T-helper 1 cell (primary cell): ENCODE measurements around the gene LRCH1.

ENCODE experiments used
- DNase-seq, 5 donors: peaks; one replicate each; pipeline ENCODE4 v3.0.0-alpha.2; 2012 to 2020

LRCH1 gene

DNA sequence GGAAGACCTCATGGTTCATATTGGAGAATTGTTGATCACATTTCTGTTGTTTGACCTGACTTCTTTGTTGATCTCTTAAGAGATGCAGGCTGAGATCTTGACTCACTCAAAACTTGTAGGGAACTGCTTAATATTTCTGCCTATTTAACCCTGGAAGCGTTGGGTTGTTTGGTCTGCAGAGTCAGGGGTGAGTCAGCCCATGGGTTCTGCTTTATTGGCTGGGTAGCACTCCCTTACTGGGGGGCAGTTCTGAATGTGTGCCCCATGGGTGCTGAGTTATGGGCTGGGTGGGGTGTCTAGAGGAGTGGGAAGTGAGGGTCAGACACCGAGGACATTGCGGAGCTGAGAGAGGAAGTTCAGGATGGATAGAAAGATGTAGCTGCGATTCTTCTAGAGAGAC is 87.9 kb downstream of the LRCH1 start:
- DNase-seq: no peak

DNA sequence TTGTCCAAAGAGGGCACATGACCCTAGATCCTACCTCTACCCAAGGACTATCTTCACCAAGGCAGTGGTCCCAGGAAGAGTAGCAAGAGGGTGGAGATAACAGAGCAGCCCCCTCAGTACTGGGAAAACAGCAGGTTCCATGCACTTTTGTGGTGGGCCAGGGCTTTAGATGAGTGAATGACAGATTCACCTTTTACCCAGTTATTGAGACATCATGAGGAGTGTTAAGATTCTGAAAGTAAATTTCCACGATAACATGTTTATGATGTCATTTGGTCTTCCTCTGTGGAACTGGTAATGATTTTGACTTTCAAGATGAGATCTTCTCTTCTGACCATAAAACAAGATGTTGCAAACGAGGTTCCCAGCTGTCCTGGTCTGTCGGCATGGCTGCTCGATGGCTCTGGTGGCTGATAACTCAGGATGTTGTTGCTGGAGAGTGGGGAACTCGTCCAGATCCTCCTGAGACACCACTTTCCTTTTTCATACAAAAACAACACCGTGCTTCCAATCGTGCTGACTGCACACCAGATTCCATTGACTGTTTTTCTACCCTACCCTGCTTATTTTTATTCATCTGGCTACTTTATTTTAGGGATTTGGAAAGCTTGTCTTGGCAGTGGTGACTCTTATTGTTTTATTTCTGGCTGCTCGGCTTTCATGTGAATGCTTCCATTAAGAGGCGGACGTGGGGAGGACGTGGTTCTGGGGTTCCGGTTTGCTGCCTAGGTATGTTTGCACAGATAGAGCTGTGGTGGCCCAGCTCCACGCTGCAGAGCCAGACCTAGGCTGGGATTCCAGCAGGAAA is 88.5 kb downstream of the LRCH1 start:
- no peak for DNase-seq

DNA sequence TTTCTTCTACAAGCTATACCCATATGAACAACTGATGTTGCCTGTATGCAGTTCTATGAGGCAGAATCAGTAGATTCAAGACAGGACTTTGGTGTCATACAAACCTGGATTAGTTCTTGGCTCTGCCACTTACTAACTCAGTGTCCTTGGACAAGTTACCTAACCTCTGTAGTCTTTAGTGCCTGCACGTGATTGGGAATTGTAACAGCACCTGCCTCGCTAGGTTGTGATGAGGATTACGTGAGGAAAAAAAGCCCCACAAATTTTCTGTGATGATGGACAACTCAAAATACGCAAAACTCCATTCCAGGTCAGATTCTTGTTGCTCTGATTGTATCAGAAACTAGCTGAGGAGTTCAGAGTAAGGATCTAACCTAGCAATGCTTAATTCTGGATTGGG is 89.3 kb downstream of the LRCH1 start:
- DNase-seq: no peak

DNA sequence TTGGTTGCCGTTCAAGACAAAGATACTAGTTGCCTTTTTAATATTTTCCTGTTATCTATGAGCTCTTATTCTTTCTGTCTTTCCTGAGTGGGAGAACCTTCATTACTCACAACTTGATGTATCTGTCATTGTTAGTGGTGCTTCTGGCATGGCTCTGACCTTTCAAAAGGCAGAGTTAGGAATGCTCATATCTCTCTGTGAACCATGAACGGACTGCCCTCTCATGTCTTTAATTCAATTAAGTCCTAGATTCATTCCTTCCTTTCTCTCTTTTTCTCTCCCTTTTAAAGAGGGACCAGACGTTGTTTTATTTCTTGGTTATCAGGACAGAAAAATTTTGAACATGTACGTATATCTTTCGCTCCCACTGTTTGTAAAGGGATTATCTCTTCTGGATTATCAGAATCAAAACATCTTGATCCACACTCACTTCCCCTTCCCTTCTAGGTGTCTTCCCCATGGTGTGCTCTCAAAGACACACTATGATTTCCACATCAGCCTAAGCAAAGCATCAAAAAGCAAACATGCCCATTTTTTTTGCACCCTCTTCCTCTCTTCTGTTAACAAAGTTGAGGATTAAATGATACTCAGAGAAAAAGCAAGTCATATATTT is 90.3 kb downstream of the LRCH1 start:
- DNase-seq: no peak

DNA sequence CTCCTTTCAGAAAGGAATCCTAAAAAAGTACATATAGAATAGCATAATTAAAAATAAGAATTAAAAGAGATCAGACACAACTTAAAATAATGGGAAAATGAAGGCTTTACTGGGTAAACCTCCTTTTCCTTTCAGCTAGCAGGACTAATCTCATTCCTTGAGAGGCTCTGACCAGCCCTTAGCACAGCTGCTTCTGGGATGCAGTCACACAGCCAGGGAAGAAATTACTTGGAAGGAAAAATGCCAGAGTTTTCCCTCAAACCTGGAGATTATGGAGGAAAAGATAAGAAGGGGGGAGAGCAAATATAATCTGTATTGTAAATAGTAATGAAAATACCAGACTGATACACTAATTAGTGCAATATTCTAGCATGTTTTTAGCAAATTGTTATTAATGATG is 91.8 kb downstream of the LRCH1 start:
- no peak for DNase-seq

DNA sequence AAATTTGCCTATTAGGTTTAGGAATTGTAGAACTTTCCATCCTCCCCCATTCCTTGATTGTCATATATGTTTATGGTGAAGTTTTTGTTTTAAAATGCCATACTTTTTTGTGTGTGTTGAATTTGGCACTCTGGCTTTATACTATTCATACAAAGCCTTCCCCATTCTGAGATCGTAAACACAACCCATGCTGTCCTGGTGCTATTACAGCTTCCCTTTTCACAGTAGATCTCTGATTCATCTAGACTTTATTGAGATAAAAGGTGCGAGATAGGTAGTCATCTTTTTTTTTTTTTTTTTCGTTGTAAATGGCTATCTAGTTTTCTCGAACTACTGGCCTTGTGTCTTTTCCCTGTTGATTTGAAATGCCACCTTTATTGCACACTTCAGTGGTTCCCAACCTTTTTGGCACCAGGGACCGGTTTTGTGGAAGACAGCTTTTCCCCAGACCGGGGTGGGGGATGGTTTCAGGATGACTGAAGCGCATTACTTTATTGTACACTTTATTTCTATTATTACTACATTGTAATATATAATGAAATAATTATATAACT is 94.6 kb downstream of the LRCH1 start:
- DNase-seq: no peak

DNA sequence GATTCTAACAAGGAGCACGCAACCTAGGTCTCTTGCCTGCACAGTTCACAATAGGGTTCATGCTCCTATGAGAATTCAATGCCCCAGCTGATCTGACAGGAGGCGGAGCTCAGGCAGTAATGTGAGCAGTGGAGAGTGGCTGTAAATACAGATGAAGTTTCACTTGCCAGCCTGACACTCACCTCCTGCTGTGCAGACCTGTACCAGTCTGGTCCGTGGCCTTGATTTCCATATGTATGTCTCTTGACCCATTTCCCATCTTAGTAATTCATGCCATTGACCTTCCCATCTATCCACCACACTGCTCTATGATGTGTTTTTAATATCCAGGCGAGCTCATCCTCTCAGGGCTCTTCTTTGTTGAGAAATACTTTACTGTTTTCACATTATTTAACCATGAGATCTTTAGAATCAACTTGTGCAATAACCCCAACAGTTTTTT is 95.2 kb downstream of the LRCH1 start:
- DNase-seq: no peak

DNA sequence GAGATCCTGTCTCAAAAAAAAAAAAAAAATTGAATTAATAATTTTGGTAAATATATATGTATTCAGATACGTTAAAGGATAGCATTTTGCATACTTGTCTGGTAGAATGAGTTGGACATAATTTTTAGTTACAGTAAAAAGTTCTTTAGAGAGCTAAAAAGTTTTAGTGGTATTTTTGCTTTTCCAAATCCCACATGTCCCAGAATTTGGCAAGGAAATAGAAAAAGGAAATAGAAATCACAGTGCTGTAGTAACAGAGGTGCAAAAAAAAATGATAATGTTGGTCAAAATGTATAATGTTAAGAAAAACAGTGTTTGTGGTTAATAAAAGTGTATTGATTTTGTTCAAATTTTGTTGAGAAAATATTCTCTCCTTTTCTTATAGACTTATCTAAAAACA is 96.8 kb downstream of the LRCH1 start:
- DNase-seq: no peak

DNA sequence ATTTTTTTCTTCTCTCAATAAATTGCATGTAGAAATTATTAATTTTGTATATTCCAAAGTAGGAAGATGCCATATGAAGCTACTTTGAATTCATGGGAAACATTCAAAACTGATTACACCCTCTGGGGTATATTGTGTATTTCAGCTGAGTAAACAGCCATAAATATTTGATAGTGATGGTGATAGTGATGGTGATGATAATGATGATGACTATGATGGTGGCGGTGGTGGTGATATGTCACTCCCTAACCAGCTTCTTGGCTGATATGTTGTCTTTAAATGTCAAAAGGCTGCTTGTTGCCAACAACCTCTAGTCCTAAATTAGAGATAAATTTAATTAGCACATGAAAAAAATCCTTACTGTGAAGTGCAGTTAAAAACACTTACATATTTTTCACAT is 102.0 kb downstream of the LRCH1 start:
- no peak for DNase-seq

DNA sequence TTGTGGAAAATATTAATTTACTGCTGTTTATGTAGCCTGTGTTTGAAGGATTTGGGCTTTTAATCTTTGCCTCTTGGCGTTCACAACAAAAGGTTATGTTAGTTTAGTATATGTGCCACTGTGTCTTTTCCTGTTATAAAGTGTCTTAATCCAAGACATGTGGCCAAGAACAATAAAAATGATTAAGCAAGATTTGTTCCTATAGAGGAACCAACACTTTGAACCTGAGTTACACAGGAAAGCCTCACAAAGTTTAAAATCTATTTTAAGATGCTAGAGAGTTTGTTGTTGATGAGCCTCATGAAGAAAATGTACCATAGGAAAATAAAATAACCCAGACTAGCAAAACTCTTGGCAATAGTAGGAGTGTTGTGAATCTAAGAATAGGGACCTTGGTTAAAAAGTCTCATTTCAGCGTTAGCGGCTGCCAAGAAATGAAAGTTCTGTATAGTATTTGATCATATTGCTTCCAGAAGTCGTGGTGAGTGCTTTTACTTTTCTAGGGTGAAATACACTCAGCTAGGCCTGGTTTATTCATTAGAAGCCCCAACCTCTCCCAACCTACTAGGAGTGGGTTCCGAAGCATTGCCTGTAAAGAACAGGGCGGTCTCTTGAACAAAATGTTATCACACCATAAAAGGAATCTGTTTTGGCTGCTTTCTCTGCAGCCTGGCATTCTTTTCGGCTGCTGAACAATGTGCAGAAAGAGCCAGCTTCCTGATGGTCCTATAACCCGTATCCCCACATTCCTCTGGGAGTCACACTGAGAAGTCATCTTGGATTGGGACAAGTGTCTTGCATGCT is 102.6 kb downstream of the LRCH1 start:
- no peak for DNase-seq

DNA sequence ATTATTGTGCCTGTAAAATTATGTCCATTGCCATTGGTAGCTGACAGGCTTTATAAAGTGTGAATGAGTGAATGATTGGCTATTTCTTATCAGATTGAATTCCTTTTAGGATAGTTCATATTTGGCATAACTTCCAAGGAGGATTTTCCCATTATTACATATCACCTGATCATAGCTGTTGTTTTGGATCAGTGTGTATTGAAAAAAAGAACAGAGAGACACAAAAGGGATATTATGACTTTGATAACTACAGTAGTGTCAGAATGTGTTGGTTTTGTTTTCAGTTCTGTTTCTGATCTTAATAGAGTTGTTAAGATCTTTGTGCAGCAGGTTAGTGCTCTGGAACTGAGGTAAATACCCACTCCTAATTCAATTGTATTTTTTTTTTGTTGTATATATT is 103.8 kb downstream of the LRCH1 start:
- DNase-seq: no peak

DNA sequence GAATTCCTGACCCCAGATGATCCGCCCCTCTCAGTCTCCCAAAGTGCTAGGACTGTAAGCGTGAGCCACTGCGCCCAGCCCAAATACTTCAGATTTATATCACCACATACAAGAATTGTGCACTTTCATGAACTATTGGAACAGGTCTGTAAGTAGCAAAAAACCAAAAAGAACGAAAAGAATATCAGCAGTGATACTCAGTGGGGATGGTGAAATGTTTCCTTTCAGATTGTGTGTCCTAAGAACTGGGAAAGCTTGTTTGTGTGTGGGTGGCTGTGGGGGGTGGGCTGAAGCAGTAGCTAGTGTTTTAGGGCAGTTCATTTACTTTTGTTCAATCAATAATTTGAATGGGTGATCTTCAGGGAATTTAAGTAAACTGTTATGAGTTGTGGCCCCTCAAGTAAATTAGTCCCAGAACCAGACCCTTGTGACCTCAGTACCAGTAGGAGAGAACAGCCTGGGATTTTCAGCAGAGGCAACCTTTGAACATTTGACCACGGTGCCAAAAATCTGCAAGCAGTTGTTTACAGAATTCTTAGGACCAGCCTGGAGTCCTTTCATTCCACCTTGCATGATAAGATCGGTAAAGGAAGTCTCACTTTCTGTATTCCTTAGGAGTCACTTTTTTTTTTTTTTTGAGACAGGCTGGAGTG is 106.6 kb downstream of the LRCH1 start:
- DNase-seq: no peak

DNA sequence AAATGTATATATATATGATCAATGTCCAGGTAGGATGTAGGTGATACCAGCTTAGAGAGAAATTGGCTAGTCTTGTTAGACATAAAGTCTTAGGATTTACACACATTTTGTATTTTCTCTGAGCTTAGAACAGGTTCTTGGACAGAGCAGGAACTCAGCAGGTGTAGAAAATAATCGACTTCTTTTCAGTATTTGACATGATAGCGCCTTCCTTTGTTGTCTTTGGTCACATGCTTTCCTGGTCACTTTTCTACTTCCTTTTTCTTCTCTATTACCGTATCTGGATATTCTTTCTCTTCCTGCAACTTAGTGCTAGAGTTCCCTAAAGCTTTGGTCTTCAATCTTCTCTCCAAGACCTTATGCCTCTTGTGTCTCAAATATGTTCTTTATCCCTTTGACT is 107.4 kb downstream of the LRCH1 start:
- DNase-seq: no peak

DNA sequence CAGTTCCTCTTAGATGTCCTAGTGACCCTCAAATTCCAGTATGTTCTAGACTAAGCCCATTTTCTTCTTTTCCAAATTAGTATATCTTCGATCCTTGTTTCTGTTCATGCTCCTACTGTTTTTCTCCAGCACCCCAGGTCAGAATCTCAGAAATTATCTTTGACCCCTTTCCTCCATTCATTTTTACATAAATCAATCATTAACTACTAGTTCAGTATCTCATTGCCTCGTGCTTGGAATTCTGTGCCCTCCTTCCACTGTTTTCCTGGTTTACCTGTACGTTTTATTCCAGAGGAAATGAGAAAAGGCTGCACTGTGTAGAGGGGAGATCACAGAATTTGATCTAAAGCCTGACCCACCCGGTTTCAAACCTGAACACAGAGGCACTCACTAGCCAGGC is 107.9 kb downstream of the LRCH1 start:
- no peak for DNase-seq

DNA sequence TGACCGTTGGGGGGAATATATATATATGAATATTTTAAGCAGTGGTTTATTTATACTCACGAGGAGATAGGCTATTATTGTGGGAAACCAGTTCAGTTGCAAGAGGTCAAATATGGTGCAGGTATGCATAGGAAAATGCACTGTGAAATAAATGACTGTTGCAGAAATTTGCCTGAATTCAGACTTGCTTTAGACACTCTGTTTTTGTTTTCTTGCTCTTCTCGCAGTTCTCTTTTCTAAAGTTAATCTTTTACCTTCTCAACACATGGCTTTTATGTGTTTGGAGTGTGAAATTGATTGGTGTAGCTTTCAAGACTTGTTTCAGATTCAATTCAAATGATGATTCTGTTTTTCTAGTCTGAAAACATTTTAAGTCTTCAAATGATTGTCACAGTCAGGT is 109.7 kb downstream of the LRCH1 start:
- DNase-seq: no peak

DNA sequence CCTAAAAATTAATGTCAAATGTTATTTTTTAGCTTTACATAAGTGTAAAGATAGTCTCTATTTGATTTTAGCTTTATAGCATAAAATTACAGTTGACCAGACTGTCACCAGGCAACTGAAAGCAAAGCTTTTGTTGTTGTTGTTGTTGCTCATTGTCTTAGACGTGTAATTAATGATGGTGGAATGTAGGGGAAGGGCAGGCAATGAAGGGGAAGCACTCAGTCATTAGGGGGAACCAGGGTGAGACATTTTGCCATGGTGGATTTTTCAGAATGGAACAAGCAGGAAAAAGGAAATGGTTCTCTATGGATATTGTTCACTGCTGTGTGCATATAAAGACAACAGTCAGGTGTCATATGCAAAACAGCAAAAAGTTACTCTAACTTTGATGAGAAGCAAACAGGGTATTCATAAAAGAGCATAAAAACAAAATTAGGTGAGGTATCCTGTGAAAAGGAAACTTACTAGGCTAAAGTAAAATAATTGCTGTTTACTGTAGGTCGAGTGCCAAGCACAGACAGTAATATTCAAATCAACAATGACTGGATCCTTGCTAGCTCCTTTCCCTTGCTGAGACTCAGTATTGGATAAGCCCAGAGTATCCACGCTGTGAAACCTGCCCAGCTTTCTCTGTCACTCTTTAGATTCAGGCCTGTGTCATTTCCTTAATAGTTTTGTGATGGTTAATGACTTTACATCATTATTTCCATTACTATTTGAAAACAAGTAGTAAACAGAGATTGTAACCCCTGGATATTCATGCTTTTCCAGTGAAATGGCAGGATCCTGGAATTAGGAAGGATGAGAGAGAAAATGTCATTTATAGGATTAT is 110.5 kb downstream of the LRCH1 start:
- DNase-seq: no peak

DNA sequence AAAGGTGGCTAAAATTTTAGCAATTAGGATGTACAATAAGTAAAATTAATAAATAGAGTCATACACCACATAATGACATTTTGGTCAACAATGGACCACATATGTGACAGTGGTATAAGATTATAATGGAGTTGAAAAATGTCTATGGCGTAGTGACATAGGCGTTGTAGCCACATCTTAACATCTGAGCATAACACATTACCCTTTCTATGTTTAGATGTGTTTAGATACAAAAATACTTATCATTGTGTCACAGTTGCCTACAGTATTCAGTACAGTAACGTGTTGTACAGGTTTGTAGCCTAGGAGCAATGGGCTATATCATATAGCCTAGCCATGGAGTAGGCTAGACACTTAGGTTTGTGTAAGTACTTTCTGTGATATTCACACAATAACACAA is 111.2 kb downstream of the LRCH1 start:
- no peak for DNase-seq

DNA sequence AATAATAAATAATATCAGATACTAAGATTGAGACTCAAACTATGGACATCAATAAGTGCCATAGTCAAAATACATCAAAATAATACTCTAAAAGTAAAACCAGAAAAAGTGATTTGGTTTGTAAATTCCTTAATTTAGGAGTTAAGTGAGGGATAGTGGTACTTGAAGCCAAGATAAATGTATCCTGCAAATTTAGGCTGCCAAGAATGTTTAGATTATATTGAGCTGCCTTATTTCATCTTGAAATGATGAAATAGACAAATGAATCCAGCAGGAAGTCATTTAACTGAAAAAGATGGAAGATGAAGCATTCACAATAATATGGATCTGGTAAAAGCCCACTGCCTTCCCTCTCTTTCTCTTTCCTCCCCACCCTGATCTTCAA is 112.3 kb downstream of the LRCH1 start:
- no peak for DNase-seq

DNA sequence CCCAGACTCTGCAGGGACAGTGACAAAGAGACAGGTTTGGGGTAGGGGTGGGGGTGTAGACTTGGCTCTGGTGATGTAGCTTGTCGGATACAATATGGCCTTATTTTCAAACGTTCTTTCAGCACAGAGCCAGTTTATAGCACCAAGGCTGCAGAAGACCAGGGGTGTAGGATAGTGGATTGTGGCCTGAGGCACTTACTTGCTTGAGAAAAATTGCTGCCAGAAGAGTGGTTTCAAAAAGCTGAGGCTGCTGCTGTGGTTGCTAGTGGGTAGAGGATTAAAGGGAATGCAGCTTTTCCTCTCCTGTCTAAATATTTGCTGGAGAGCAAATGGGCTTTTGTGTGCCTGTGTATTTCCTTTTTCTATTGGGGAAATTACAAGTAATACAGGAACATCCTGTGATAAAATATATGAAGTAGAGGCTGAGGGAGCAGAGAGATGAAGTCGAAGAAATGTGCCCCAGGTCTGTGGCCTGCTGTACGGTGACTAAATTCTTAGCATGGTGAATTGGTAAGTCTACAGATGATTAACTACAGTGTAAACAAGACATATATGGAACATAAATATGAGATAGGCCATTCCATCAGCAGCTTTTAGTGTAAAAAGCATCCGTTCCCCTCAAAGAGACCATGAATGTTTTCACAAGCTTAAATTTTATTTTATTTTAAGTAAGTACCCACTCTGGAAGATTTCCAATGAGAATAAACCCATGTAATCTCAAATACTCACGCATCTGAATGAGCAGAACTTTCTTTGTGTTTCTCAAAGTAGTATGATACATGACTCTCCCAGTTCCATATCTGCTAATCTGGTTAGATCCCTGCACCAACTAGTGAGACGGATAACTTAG is 112.9 kb downstream of the LRCH1 start:
- DNase-seq: no peak

DNA sequence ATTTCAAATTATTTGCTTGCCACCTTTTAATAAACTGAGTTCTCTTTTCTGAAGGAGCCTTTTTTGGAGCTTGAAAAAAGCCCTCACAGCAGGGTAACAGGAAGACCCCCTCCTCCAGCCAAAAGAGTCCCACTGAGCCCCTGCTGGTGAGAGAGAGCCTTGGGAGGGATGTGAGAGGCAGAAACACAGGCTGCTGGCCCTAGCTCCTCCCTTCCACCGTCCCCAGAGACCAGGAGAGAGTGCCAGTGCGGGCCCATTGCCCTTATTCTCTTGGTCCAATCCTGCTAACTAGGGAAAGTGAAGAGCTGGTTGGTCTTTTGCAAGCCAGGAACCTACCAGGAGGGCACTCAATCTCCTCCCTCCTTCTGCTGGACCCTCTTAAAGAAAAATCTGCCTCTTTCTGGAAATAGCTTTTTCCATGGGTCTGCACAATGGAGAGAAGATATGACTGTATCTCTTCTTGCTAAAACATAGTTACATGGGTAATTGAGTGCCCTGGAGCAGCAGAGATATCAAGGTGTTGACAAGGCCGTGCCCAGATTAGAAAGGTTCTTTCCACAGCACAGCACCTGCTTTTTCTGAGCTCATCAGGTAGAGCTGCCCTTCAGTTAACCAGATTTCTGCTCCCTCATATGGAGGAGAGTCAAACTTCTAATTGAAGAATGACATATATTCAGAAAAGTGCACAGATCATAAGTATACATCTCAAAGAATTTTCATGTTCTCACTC is 113.9 kb downstream of the LRCH1 start:
- no peak for DNase-seq
